SK-N-MC (cell line): ENCODE results near the gene ARFGEF2.

Source experiments
- EZH2 ChIP-seq: fragments of 200-600 bp; sonication (generic); IDR thresholded peaks from one replicate; pipeline ENCODE4 v1.6.1; 2017; ENCODE audit warnings: antibody characterized with exemption
- FOXP2 ChIP-seq: optimal IDR thresholded peaks from 2 replicates; pipeline ENCODE3; 2011; ENCODE audit warnings: mild to moderate bottlenecking, moderate library complexity; ENCODE audit not compliant: insufficient read depth; ENCODE audit errors: extremely low read length, control extremely low read depth
- POLR2AphosphoS5 ChIP-seq: IDR thresholded peaks from 2 replicates; pipeline ENCODE4 v1.6.1; 2012; ENCODE audit warnings: mild to moderate bottlenecking, low read depth, low read length, borderline replicate concordance

- TF ChIP-seq POLR2AphosphoS5 (no peak), EZH2 (no peak), FOXP2 (no peak)
Observed at GRCh38 chr20:49006446-49006980, 85.0 kb downstream of the ARFGEF2 start.
